Stomach (tissue), 9 donors: ENCODE results near the gene NFYB. TPM values are rescaled to one million over a fixed set of nuclear protein-coding genes. Genes with fewer than 3 reads are reported as not detected.

Experiments
- DNase-seq, 2 donors: peaks; one replicate each; pipeline versions ENCODE4 v3.0.0 to v3.0.0-alpha.2; 2013 to 2019
- H3K27ac ChIP-seq, 5 donors: fragments of 200-600 bp in 4 of 5; sonication (generic) in 4 of 5; one replicate each; pipeline ENCODE4 v1.5.1; 2013 to 2019; ENCODE audit warnings: mild to moderate bottlenecking in 1 of 5, moderate library complexity in 1 of 5
- H3K27me3 ChIP-seq, 3 donors: fragments of 200-600 bp; sonication (generic); one replicate each; pipeline ENCODE4 v1.5.1; 2017 to 2019; ENCODE audit warnings: mixed run types in 1 of 3
- H3K36me3 ChIP-seq, 4 donors: fragments of 200-600 bp; sonication (generic); 1 replicate in 3 of 4; 2 replicates in 1 of 4; pipeline ENCODE4 v1.5.1; 2016 to 2019
- H3K4me1 ChIP-seq, 4 donors: fragments of 200-600 bp; sonication (generic); one replicate each; pipeline ENCODE4 v1.5.1; 2016 to 2019
- H3K4me3 ChIP-seq, 4 donors: fragments of 200-600 bp; sonication (generic) in 3 of 4; one replicate each; pipeline ENCODE4 v1.5.1; 2016 to 2019; ENCODE audit warnings: mild to moderate bottlenecking in 1 of 4
- H3K9me3 ChIP-seq, 4 donors: fragments of 200-600 bp; sonication (generic); one replicate each; pipeline ENCODE4 v1.5.1; 2016 to 2019
- EP300 ChIP-seq: sonication (generic); formaldehyde crosslinking; IDR thresholded peaks from one replicate; pipeline ENCODE4 v1.6.1; 2017; ENCODE audit warnings: antibody characterized with exemption
- POLR2A ChIP-seq, 4 donors: fragments of 450-650 bp; IDR thresholded peaks; one replicate each; pipeline ENCODE4 v1.6.1; 2016; ENCODE audit warnings: antibody characterized with exemption in 4 of 4, control low read depth in 2 of 4, mild to moderate bottlenecking in 1 of 4, moderate library complexity in 1 of 4
- POLR2AphosphoS5 ChIP-seq, 3 donors: sonication (generic); formaldehyde crosslinking; IDR thresholded peaks; one replicate each; pipeline ENCODE4 v1.6.1; 2016; ENCODE audit warnings: antibody characterized with exemption in 3 of 3
- WGBS, 5 donors: extraction: QIAGEN DNeasy Blood & Tissue Kit in 3 of 5; methylation state at CpG; one replicate each; pipeline versions ENCODE4 v1.1.5 to v1.1.7; 2013 to 2018; 5-methylcytosine and 5-hydroxymethylcytosine counted together
- intact Hi-C: fragments of 100-400 bp; cut with DNase I; formaldehyde crosslinking; loops from one replicate; pipeline ENCODE4 v1.15.1; 2023; ENCODE audit warnings: low total_unique reads
- polyA plus RNA-seq, 3 donors: library from polyadenylated mRNA; stranded (reverse); fragments of 200-250 nt; gene quantifications; one replicate each; pipeline ENCODE4 v1.2.3, GENCODE V29; 2013
- total RNA-seq, 5 donors: library from RNA; depleted of rRNA; stranded (reverse); fragments of >200 nt; gene quantifications; one replicate each; pipeline versions ENCODE4 v1.1.0 to v1.2.3, GENCODE V29; 2014 to 2016
- TF ChIP-seq, protein P1 (sequence below), 7 experiments: fragments of 450-650 bp in 4 of 7; fragments of 200-600 bp in 3 of 7; sonication (generic) in 3 of 7; IDR thresholded peaks; one replicate each; pipeline ENCODE4 v1.5.1; 2016 to 2019; ENCODE audit warnings: antibody characterized with exemption in 7 of 7, control low read depth in 2 of 7, mild to moderate bottlenecking in 1 of 7
- donor health status: healthy with polysubstance abuse.
- donor health status: Bipolar disorder and iron deficiency.
- donor health status: healthy.

NFYB gene
- total and polyA plus RNA-seq, 8 donors, result 1.4 to 47.5 (median 20.1) TPM

DNA sequence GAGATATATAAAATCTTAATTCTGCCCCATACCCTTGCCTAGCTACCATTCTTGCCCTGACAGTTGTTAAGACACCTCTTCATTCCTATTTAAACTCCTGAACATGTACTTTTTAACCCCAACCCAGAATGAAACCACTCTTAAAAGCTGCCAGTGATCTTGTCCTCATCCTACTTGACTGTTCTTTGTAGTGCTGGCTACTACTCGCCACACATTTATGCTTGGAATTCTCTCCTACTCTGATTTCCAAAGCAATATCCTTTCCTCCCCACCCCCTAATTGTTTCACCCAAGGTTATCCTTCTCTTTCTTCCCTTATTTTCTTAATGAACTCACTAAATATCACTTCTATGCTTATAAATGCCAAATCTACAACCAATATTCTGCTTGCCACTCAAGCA lies 4.1 kb downstream of the NFYB start:
- Histone ChIP-seq H3K4me3 (no peak overlapping the region), H3K27ac (no peak overlapping the region), H3K4me1 (peaks cover 28 to 79% (median 54%) of the 10 kb centered on the region in 4 donors), H3K36me3 (peaks cover 0 to 49% (median 42%) of the 10 kb centered on the region in 4 donors), H3K9me3 (no peaks in the 10 kb centered on the region), H3K27me3 (no peaks in the 10 kb centered on the region)
- no peak for DNase-seq
- WGBS, 5 donors, result 88 to 97% (median 91%) methylated on average over 1 of the region's 1 CpG
- intact Hi-C loops, result no loop called here
- TF ChIP-seq POLR2AphosphoS5 (IDR thresholded peaks at IDR 0.05) (no peak), EP300 (no peak), POLR2A (IDR thresholded peaks at IDR 0.05) (no peak)
- TF ChIP-seq, protein P1, sequence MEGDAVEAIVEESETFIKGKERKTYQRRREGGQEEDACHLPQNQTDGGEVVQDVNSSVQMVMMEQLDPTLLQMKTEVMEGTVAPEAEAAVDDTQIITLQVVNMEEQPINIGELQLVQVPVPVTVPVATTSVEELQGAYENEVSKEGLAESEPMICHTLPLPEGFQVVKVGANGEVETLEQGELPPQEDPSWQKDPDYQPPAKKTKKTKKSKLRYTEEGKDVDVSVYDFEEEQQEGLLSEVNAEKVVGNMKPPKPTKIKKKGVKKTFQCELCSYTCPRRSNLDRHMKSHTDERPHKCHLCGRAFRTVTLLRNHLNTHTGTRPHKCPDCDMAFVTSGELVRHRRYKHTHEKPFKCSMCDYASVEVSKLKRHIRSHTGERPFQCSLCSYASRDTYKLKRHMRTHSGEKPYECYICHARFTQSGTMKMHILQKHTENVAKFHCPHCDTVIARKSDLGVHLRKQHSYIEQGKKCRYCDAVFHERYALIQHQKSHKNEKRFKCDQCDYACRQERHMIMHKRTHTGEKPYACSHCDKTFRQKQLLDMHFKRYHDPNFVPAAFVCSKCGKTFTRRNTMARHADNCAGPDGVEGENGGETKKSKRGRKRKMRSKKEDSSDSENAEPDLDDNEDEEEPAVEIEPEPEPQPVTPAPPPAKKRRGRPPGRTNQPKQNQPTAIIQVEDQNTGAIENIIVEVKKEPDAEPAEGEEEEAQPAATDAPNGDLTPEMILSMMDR (IDR thresholded peaks at IDR 0.05), result no peak

DNA sequence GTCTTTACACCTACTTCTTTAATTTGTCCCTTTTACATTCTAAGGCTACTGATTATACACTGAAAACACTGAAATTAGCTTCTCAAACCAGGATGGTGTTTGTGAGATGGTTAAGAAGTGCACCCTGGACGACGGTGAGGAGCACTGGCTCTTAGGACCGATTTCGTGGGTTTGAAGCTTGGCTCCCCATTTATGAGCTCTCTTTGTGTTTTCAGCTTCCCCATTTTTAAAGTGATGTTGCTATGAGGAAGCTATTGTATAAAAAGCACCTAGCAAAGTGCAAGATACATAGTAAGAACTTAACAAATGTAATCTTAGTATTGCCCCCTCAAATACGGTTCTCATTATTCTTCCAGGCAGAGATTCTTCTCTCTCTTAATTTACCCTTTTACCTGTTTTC lies 4.7 kb downstream of the NFYB start:
- Histone ChIP-seq H3K36me3 (peaks cover 3 to 54% (median 48%) of the 10 kb centered on the region in 4 donors), H3K4me3 (no peak overlapping the region), H3K27me3 (no peaks in the 10 kb centered on the region), H3K27ac (no peak overlapping the region), H3K9me3 (no peaks in the 10 kb centered on the region), H3K4me1 (peaks cover 23 to 74% (median 50%) of the 10 kb centered on the region in 4 donors)
- WGBS, 5 donors, result 86 to 92% (median 88%) methylated on average over 5 of the region's 5 CpGs
- DNase-seq, result no peak
- TF ChIP-seq EP300 (no peak), POLR2A (IDR thresholded peaks at IDR 0.05) (no peak), POLR2AphosphoS5 (IDR thresholded peaks at IDR 0.05) (no peak)
- TF ChIP-seq, protein P1 (IDR thresholded peaks at IDR 0.05), result no peak
- intact Hi-C loops, result no loop called here

DNA sequence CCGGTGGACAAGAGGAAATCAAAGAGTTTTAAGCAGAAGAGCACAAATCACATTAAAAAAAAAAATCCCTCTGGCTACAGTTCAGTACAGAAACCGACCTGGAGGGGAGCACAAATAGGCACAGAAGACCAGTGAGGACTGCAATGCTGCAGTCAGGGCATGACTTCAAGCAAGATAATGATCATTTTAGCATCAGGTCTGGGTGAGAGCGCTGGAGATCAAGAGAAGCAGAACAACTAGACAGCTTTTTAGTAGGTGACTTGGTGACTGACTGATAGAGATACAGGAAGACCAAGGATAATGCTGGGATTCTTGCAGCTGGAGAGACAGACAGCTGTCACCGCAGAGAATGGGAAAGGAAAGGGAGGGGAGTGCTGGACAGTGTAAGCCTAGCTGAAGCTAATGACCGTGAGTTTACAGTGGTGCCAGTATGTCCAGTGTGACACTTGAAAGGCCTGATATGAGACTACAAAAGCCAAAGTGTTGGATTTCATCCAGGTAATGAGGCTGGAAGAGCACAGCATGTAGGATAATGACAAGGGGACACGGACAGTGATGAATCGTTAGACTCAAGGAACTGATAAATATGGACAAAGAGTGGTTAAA lies 5.6 kb downstream of the NFYB start:
- H3K36me3 ChIP-seq, result peaks cover 5 to 63% (median 55%) of the 10 kb centered on the region in 4 donors
- H3K27me3 ChIP-seq, result no peaks in the 10 kb centered on the region
- TF ChIP-seq EP300 (no peak), POLR2A (IDR thresholded peaks at IDR 0.05) (no peak), POLR2AphosphoS5 (IDR thresholded peaks at IDR 0.05) (no peak)
- TF ChIP-seq, protein P1 (IDR thresholded peaks at IDR 0.05), result no peak
- H3K9me3 ChIP-seq, result no peaks in the 10 kb centered on the region
- intact Hi-C loops, result no loop called here
- peak overlapping the region in 1 of 5 donors; percentile 52 for H3K27ac ChIP-seq
- peaks cover 23 to 73% (median 49%) of the 10 kb centered on the region in 4 donors for H3K4me1 ChIP-seq
- no peak for DNase-seq
- H3K4me3 ChIP-seq, result peak overlapping the region in 1 of 4 donors; percentile 7
- WGBS, 5 donors, result 71 to 81% (median 77%) methylated on average over 7 of the region's 7 CpGs

DNA sequence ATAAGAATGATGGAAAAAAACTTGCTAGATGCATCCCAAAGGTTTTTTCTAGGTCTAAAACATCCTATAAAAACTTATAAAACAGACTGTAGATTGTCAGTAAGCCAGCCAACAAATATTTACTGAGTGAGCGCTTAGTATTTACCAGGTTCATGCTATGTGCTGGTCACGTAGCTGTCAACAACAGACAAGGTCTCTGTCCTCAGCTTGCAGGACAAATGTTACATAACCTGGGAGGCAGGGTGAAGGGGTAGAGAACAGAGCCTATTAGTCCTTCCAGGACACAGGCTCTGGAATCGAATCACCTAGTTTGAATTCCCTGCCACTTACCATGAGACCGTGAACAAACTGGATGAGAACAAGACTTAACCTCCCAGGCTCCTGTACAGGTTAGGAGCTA lies 6.4 kb downstream of the NFYB start:
- H3K9me3 ChIP-seq, result no peaks in the 10 kb centered on the region
- peaks cover 21 to 68% (median 43%) of the 10 kb centered on the region in 4 donors for H3K4me1 ChIP-seq
- H3K27me3 ChIP-seq, result no peaks in the 10 kb centered on the region
- TF ChIP-seq, protein P1 (IDR thresholded peaks at IDR 0.05), result no peak
- TF ChIP-seq POLR2AphosphoS5 (IDR thresholded peaks at IDR 0.05), result no peak
- TF ChIP-seq EP300, result no peak
- no peak for TF ChIP-seq POLR2A (IDR thresholded peaks at IDR 0.05)
- DNase-seq, result no peak
- intact Hi-C loops, result no loop called here
- H3K36me3 ChIP-seq, result peaks cover 12 to 71% (median 64%) of the 10 kb centered on the region in 4 donors
- H3K4me3 ChIP-seq, result no peak overlapping the region
- H3K27ac ChIP-seq, result no peak overlapping the region
- WGBS, 5 donors, result 67 to 87% (median 79%) methylated on average over 4 of the region's 4 CpGs
